AG09309 (cell line): ENCODE results near the gene PICK1.

Experiments used
- DNase-seq: peaks from one replicate; pipeline ENCODE4 v3.0.0-alpha.2; 2010; ENCODE audit warnings: low read depth
- H3K4me3 ChIP-seq: 2 replicates; pipeline ENCODE4 v1.5.1; 2011; ENCODE audit warnings: mild to moderate bottlenecking, low read depth, low read length, moderate library complexity; ENCODE audit not compliant: control insufficient read depth
- TF ChIP-seq, protein P1 (sequence below): IDR thresholded peaks from 2 replicates; pipeline ENCODE4 v1.5.1; 2011; ENCODE audit warnings: mild to moderate bottlenecking, low read depth, low read length, inconsistent platforms; ENCODE audit not compliant: insufficient read depth, control insufficient read depth; ENCODE audit errors: missing control alignments

The PICK1 gene

DNA sequence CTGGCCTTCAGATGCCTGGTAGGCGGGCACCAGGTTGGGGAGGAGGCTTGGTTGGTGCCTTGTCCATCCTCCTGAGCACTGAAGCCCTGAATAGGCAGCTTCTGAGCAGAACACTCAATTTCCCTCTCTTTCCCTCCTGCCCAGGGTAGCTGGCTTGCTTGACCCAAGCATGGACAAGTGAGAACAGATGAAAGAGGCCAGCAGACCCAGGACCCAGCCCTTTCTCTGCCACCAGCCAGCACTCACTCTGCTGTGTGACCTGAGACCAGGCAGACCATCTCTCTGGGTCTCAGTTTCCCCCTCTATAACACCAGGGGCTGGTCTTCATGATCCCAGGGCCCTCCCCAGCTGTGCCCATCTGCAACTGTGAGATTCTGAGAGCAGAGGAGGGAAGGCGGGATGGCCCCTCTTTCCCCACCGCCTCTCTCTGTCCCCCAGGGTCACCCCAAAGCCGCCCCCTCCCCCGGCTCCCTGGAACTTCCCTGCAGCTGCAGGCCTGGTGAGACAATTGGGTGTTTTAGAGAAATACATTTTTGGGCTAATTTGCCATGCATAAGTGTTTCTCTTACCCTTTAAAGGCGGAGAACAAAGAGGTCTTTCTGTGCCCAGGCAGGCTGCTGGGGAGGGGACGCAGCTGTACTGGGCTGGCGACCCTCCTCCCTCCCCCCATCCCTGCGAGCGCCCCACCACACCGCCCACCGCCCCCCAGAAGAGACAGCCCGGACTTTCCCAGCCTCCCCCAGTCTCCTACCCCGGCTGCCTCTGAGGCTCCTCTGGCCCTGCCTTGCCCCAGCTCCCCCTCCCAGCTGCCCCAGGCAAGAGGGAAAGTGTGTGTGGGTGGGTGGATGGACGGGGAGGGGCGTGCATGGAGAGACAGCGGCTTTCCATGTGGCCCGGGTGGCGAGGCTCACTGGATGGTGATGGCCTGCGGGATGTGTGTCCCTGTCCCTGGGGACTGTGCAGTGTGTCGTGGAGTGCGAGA is 30.8 kb upstream of the PICK1 start:
- no peak overlapping the region for H3K4me3 ChIP-seq
- TF ChIP-seq, protein P1, sequence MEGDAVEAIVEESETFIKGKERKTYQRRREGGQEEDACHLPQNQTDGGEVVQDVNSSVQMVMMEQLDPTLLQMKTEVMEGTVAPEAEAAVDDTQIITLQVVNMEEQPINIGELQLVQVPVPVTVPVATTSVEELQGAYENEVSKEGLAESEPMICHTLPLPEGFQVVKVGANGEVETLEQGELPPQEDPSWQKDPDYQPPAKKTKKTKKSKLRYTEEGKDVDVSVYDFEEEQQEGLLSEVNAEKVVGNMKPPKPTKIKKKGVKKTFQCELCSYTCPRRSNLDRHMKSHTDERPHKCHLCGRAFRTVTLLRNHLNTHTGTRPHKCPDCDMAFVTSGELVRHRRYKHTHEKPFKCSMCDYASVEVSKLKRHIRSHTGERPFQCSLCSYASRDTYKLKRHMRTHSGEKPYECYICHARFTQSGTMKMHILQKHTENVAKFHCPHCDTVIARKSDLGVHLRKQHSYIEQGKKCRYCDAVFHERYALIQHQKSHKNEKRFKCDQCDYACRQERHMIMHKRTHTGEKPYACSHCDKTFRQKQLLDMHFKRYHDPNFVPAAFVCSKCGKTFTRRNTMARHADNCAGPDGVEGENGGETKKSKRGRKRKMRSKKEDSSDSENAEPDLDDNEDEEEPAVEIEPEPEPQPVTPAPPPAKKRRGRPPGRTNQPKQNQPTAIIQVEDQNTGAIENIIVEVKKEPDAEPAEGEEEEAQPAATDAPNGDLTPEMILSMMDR = no peak
- DNase-seq = no peak

DNA sequence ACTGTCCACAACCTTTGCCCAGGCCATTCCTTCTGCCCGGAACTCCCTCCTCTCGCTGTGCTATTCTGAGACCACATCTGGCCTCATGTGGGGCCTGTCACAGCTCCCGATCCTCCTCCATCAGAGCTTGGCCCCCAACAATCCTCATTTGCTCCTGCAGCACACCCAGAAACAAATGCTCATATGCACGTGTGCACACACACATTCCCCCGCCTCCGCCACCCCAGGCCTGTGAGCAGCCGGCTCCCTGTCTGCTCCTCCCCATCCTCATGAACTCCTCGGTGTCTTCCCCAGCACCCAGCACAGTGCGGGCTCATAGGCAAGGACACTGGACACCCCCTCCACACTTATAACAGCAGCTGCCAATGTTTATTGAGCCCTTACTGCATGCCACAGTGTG is 29.7 kb upstream of the PICK1 start:
- H3K4me3 ChIP-seq = no peak overlapping the region
- TF ChIP-seq, protein P1 = no peak
- DNase-seq = no peak

DNA sequence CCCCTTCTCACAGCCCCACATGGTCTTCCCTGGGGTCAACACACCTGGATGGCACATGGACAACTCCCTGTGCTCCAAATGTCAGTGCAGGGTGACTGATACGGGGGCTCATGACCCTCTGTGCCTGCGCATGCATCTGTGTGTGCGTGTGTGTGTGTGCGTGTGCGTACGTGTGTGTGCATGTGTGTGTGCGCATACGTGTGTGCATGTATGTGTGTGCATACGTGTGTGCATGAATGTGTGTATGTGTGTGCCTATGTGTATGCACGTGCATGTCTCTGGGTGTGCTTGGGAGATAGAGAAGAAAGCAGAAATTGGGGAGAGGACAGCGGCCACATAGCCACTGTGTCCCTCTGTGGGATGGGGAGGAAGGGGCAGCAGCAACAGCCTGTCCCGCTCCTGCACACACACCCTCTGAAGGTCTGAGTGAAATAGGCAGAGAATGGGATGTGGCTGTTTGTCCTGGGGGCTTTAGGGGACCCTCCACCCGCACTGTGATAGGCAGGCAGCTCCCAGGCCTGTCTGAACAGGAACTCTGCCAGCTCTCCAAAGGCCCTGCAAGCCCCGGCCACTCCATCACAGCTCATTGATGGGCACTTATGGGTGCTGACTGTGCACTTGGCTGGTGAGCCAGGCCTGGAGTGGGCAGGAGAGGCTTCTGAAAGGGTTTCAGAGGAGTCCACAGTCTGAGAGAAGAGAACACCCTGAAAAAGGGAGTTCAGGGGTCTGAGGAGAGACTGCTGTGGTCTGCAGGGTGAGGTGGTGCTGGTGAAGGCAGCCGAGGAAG is 28.7 kb upstream of the PICK1 start:
- DNase-seq = no peak
- TF ChIP-seq, protein P1 = no peak
- H3K4me3 ChIP-seq = no peak overlapping the region

DNA sequence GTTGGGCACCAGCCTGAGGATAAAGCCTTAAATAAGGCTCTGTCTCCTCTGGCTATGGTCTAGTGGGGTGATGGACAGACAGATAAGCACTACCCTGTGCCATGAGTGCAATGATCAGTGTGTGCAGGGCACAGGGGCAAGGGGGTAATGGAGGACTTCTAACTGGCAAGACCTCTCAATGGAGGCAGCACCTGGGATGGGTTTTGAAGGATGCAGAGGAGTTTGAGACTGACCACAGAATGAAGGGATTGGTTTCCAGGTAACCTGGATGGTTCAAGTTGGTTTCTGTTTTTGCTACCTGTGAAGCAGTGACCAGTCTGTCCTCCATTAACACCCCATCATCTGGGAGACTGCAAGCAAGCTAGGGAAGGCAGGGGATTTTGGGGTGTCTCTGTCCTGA is 27.8 kb upstream of the PICK1 start:
- no peak for DNase-seq
- no peak overlapping the region for H3K4me3 ChIP-seq
- TF ChIP-seq, protein P1 = no peak

DNA sequence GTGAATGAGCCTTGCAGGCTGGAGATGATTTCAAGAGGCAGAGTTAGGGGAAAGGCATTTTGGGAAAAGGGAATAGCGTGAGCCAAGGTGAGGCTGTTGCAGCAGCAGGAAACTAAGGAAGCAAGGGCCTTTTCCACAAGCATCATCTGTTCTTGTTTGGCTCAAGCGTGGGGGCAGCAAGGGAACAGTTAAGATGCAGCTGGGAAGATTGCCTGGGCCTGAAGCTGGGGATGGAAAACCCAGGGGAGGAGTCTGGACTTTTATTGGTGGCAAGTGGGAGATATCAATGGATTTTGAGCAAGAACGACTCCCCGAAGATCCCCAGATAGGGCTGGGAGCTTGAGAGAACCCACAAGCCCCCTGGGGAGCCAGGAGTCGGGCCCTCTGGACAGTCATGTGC is 27.3 kb upstream of the PICK1 start:
- no peak overlapping the region for H3K4me3 ChIP-seq
- TF ChIP-seq, protein P1 = no peak
- no peak for DNase-seq

DNA sequence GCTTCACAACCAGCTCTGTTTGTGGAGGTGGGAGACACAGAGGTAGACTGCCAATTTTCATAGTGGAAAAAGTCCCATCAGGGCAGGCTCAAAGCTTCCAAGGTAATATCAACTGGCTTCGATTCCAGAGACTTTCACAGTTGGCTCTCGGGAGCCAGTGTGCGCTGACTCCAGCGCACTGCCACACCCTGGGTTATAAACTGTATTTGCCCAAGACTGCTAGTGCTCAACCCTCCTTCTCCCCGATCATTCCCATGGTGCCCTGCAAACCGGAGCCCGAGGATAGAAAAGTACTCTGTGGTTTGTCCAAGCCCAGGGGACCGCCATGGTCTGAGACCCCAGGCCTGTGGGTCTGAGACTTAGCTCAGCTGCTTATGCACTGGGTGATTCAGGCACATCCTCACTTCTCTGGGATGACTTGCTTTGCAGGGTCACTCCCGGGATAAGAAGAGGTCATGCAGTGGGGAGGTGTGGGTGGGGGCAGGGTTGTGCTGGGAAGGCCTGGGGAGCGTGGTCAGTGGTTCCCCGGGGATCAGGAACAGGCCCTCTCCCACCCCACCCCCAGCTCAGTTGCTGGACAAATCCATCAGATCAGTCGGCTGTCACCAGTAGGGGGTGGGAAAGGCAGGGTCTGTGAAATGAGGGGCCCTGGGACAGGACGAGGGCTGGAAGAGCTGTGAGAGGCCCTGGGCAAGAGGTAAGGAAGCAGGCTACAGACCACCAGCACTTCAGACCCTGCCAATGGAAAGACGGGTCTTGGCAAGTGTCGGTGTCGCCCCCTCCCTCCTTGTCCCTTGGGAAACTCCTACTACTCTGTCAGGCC is 26.7 kb upstream of the PICK1 start:
- no peak overlapping the region for H3K4me3 ChIP-seq
- no peak for DNase-seq
- TF ChIP-seq, protein P1 = no peak
